Neural cell (in vitro differentiated cells): ENCODE results near the gene MAP4K4.

Source experiments
- EP300 ChIP-seq: fragments of 450-650 bp; conservative IDR thresholded peaks from 2 replicates; pipeline ENCODE4 v1.6.1; 2014; ENCODE audit warnings: antibody characterized with exemption, mild to moderate bottlenecking, moderate library complexity; ENCODE audit not compliant: poor library complexity, severe bottlenecking
- EZH2 ChIP-seq: fragments of 200-600, 300-800 bp; shearing (Covaris generic), sonication (generic); IDR thresholded peaks from 2 replicates; pipeline ENCODE4 v1.6.1; 2014; ENCODE audit warnings: antibody characterized with exemption, low read length, borderline replicate concordance, mild to moderate bottlenecking; ENCODE audit not compliant: insufficient read depth, poor library complexity, severe bottlenecking
- TF ChIP-seq, protein P1 (sequence below): fragments of 450-650 bp; IDR thresholded peaks from 2 replicates; pipeline ENCODE4 v1.5.1; 2014; ENCODE audit warnings: antibody characterized with exemption, mild to moderate bottlenecking, moderate library complexity; ENCODE audit not compliant: poor library complexity, severe bottlenecking
- TF ChIP-seq, protein P2 (sequence below): IDR thresholded peaks from 2 replicates; pipeline ENCODE4 v1.6.1; 2012; ENCODE audit warnings: borderline replicate concordance

DNA sequence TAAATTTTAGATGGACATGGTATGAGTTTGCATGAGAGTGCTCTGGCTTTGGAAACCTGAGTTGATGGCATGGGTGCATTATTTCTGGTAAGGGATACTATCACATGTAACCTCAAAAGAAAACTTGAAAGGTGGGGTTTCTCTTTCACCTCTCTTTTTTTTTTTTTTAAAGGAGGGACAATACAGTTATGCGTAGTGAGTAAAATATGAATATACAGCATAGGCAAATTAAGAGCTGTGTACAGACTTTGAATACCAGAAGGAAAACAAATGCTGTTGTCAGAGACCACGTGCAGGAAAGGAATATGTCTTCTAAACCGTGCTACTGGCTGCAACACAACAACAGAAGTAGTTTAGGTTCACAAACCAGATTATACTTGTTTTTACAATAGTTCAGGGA lies 82.1 kb downstream of the MAP4K4 start:
- TF ChIP-seq, protein P1, sequence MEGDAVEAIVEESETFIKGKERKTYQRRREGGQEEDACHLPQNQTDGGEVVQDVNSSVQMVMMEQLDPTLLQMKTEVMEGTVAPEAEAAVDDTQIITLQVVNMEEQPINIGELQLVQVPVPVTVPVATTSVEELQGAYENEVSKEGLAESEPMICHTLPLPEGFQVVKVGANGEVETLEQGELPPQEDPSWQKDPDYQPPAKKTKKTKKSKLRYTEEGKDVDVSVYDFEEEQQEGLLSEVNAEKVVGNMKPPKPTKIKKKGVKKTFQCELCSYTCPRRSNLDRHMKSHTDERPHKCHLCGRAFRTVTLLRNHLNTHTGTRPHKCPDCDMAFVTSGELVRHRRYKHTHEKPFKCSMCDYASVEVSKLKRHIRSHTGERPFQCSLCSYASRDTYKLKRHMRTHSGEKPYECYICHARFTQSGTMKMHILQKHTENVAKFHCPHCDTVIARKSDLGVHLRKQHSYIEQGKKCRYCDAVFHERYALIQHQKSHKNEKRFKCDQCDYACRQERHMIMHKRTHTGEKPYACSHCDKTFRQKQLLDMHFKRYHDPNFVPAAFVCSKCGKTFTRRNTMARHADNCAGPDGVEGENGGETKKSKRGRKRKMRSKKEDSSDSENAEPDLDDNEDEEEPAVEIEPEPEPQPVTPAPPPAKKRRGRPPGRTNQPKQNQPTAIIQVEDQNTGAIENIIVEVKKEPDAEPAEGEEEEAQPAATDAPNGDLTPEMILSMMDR: no peak
- TF ChIP-seq, protein P2, sequence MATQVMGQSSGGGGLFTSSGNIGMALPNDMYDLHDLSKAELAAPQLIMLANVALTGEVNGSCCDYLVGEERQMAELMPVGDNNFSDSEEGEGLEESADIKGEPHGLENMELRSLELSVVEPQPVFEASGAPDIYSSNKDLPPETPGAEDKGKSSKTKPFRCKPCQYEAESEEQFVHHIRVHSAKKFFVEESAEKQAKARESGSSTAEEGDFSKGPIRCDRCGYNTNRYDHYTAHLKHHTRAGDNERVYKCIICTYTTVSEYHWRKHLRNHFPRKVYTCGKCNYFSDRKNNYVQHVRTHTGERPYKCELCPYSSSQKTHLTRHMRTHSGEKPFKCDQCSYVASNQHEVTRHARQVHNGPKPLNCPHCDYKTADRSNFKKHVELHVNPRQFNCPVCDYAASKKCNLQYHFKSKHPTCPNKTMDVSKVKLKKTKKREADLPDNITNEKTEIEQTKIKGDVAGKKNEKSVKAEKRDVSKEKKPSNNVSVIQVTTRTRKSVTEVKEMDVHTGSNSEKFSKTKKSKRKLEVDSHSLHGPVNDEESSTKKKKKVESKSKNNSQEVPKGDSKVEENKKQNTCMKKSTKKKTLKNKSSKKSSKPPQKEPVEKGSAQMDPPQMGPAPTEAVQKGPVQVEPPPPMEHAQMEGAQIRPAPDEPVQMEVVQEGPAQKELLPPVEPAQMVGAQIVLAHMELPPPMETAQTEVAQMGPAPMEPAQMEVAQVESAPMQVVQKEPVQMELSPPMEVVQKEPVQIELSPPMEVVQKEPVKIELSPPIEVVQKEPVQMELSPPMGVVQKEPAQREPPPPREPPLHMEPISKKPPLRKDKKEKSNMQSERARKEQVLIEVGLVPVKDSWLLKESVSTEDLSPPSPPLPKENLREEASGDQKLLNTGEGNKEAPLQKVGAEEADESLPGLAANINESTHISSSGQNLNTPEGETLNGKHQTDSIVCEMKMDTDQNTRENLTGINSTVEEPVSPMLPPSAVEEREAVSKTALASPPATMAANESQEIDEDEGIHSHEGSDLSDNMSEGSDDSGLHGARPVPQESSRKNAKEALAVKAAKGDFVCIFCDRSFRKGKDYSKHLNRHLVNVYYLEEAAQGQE: no peak
- TF ChIP-seq EP300 (no peak), EZH2 (no peak)
